Measurements from ENCODE around the gene VOPP1.

Gene VOPP1

DNA sequence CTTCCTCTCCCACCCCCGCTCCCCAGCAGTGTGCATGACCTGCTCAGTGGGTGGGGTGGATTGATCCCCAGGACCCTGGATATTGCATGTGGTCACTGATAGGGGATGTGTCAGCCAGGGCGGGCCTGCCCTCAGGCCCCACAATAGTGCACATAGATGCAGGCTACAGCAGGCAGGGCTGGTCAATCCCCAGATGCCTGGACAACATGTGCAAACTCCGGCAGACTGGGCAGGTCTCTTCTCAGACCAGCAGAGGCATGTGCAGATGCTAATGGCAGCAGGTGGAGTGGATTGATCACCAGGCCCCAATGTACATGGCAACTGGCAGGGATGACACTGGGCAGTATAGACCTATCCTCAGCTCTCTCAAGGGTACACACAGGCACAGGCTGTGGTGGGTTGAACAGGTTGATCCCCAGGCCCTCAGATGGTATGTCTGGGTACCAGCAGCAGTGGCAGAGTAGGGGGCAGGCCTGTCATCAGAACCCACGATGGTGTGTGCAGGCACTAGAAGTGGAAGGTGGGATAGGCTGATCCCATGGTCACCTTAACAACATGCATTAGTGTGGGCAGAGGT is 108.5 kb downstream of the VOPP1 start:
- DNase-seq, result no peak

DNA sequence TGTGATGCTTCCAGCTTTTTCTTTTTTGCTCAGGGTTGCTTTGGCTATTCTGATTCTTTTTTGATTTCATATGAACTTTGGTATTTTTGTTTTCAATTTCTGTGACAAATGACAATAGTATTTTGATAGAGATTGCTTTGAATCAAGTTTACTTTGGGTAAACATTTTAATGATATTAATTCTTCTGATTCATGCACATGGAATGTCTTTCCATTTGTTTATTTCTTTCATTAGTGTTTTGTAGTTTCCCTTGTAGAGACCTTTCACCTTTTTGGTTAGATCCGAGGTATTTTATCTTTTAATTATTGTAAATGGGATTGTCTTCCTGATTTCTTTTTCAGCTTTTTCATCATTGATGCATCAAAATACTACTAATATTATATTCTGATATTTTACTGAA is 114.0 kb downstream of the VOPP1 start:
- DNase-seq, result no peak

DNA sequence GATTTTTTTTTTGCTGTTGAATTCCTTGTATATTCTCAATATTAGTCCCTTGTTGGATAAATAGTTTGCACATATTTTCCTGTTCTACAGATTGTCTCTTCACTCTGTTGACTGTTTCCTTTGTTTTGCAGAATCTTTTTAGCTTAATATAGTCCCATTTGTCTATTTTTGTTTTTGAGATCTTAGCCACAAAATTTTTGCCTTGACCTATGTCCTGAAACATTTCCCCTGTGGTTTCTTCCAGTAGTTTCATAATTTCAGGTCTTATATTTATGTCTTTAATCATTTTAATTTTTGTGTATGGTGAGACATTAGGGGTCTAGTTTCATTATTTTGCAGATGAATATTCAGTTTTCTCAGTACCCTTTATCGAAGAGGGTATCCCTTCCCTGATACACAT is 114.5 kb downstream of the VOPP1 start:
- no peak for DNase-seq

DNA sequence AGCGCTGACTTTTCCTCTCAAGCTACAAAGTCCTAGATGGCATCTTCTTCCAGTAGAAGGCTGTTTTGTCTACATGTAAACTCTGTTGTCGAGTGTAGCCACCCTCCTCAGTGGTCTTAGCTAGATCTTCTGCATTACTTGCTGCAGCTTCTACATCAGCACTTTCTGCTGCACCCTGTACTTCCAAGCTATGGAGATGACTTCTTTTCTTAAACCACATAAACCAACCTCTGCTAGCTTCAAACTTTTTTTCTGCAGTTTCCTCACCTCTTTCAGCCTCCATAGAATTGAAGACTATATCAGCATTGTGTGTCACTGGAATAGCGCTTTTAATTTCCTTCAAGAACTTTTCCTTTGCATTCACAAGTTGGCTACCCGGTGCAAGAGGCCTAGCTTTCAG is 119.3 kb downstream of the VOPP1 start:
- DNase-seq, result no peak

DNA sequence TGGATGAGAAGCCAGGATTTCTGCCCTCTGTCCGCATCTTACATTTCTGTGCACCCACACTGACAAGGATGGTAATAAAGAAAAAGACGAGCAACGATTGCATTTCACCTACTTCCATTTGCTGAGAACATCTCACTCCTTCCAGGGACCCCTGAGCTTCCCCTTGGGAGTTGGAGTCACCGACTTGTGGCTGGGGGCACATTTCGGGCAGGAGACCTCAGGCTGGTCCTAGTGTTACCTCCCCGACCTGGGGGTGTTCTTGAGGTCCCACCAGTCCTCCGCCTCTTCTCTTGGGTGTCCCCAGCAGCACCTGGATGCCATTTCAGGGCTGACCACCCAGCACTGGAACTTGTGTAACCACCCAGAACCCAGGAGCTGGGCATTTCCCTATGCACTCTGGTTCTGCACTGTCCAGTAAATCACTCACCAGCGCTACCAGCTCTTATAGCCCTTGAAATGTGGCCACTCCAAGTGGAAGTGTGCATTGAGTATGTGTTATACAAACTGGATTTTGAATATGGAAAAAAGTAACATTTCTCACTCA is 122.2 kb downstream of the VOPP1 start:
- DNase-seq, result no peak

DNA sequence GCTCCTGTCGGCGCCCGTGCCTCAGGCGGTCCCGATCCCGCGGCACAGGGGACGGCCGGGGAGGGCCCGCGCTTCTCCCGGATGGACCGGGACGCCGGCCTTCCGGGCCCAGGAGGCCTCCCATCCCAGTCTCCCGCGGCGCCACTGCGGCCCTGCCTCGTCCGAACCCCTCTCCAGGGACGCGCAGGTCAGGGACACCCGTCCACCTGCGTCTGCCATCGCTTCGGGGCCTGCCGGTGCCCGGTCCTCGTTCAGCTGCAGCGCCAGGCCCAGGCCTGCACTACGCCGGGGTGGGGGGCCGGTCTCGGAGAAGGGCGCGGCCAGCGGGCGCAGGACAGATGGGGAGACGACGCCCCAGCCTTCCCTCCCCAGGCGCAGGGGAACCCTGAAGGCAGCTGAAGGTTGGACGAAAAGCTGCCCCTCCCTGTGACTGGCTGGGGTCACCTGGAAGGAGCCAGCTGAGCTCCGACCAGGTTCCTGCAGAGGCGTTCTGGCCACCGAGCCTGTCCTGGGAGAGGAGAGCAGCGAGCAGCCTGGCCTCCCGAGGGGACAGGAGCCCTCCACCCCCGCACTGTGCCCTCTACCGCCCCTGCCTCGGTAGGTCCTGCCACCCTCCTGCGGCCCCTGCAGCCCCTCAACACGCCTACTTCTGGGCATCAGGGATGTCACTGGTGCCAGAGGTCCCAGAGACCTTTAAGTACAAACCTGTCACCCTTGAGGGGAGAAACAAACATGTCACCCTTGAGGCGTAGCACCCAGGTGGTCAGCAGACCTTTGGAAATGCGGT is 122.9 kb downstream of the VOPP1 start:
- no peak for DNase-seq

DNA sequence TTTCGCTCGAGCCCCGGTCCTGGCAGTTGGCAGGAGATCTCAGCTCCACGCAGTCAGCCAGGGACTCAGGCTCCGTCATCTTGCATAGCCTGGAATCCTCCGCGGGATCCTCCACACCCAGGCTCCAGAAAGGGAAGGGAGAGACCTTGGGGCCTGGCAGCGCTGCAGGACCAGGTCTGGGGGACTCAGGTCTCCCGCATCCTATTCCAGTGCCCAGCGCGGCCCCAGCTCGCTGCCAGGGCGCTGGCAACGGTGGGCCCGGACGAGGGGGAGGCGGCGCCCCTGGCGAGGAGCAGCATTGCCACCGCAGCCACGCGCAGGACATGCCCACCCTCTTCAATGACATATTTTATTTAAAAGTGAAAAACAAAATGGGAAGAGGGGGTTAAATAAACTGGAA is 123.8 kb downstream of the VOPP1 start:
- no peak for DNase-seq

DNA sequence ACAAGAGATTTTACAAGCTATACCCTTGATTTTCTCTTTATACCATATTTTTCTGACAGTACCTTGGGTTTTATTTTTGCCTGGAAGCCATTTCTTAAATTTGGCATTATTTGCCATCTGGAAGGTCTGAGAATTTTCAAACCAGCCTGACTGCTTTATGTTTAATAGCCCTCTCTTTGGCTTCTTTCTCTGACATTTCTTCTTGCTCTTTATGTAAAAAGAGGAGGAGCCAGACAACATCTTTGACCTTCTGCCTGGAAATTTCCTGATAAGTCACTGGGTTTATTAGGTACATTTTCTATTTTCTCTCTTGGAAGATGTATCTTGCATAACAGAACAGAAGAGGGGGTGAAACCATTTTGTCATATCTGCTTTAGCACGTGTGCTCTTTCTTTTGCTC is 127.5 kb downstream of the VOPP1 start:
- no peak for DNase-seq

DNA sequence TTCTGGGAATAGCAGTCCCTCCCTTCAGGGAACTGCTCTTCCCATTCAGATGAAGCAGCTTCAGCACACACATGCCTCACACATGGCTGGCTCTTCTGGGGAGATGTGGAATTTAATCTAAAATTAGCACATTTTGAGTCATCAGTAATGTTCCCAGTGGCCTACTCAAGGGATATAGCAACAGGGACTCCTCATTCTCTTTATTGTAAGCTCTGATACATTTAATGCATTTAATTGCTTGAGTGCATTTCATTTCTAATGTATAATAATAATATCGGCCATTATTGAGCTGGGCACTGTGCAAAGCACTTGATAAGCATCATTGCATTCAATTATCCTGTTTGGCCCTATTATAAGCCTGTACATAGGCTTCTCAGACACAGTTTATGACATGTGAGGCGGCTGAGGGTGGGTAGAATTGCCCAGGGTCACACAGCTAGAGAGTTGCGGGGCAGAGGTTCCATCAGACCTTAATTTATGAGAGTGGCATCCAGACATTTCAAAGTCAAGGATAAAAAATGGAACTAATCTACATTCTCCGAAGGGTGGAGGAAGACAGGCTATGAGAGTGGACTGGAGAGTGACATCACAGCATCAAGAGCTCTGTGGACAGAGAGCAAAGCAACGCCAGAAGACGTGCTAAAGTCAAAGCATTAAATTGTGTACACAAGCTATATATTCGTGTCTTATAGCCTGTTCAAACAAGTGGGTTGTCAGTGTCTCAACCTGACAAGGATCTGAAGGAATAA is 130.4 kb downstream of the VOPP1 start:
- DNase-seq, result no peak

DNA sequence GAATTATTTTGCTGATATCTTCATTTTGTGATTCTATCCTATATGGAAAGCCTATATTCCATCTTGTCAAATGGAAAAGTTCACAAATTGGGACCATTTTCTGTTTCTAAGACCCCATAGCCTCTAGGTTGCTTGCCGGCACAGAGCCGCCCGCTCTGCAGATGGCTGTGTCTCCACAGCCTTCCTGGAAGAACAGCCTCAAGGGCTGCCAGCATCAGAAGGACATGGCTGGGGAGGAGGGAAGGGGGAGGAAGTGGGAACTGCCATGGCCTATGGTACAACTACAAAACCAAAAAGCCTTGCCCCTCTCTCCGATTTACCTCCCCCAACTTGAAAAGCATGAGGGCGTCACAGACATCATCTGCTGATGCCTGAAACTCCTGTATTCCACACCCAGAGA is 131.3 kb downstream of the VOPP1 start:
- no peak for DNase-seq

DNA sequence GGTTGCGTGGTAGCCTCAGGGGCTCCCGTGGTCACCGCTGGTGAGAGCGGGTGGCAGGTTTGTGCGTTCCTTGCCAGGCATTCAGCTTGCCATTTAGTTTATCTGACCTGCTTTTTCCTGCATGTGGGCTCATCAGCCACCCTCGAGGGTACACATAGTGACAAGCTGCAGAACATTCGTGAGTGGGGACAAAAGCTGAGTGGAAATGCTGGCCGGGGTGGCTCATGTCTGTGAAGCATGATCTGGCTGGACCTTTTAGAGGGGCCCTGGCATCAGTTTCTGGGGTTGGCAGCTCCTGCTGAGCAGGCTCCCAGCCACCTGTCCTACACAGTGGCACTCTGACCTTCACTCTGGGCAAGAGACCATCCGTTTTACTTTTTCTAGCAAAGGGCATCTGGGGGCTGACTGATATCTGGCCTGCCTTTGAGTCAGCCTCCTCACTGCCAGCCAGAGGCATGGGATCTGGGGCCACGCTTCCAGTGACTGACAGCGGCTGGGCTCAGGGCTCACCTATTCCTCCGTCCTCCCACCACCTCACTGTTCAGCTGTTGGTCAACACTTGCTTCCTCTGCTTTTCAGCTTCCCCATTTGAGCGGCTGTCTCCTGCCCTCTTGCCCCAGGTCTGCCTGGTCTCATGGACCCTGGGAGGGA is 132.1 kb downstream of the VOPP1 start:
- no peak for DNase-seq

DNA sequence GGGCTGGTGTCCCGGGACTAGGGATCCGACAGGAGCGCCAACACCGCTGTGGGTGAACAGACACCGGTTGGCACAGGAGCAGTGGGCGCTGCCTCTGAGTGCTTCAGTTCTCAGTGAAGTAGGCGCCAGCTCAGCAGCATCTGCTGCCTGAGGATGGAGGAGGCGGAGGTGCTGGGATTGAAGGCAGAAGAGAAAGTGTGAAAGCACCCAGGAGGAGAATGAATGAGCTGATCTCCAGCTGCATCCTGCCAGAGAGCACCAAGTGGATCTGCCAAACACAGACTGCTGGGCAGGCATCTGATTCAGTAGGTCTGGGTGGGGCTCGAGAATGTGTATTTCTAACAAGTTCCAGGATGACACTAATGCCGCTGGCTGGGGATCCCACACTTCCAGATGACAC is 132.7 kb downstream of the VOPP1 start:
- DNase-seq, result no peak

DNA sequence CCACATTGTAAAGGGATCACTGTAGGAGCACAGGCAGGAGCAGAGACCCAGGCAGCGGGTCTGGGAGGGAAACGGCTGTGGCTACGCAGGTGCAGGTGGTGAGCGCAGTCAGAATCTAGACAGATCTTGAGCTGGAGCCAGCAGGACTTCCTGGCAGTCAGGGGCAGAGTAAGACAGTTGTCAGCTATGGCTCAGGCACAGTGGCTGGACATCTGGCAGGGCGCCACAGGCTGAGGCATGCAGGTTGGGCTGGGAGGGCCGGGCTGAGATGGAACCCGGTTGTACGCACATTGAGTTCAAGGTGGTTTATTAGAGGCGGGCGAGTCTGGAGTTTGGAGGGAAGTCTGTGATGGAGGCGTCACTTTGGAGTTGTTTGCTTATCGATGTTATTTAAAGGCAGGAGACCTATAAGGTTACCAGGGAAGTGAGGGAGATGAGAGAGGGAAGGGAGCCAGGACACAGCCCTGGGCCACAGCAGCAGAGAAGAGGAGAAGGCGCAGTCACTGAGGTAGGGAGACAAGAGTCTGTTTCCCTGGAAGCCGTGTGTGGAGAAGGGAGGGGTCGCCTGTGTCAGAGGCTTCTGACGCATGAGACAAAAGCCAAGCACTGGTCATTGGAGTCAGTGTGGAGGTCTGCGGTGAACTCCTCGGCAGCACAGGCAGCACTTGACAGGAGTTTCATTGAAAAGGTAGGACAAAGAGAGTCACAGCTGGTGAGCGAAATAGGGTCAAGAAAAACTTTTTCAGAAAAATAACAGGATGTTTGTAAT is 133.4 kb downstream of the VOPP1 start:
- no peak for DNase-seq

DNA sequence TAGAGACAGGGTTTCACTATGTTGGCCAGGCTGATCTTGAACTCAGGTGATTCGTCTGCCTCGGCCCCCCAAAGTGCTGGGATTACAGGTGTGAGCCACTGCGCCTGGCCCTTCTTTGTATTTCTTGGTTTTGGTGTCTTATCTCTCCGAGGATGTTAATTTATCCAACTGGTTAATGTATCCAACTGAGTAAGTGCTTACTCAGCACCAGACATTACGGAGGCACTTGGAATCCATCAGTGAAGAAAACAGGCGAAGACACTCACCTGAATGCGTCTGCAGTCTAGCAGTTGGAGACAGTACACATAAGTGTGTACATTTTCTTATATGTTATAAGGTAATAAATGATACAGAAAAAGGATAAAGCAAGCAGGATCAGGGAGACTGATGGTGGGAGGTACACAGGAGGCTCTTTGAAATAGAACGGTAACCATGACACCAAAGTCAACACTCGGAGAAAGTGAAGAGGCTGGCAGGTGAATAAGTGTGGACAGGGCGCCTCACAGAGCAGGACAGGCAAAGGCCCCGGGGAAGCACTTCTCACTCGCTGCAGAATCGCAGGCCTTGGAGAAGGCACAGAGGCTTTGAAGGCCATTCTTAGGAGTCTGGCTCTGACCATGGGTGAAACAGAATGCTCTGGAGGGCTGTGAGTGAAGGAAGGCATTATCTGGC is 134.1 kb downstream of the VOPP1 start:
- DNase-seq, result no peak

DNA sequence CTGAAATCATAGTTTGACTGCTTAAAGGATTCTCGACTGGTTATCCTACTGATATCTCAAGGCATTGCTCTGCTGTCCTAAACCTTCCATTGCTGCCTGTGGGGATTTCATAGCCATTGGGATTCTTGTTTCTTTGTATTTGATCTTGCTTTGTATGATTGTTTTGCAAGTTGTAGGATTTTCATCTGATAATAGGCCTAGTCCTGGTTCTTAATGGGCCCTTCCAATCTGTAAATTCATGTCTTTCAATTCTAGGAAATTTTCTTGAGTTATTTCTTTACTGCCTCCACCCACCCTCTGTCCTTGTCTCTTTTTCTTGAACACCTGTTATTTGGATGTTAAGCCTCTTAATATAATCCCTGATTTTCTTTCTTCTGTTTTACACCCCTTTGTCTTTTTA is 134.9 kb downstream of the VOPP1 start:
- DNase-seq, result no peak

DNA sequence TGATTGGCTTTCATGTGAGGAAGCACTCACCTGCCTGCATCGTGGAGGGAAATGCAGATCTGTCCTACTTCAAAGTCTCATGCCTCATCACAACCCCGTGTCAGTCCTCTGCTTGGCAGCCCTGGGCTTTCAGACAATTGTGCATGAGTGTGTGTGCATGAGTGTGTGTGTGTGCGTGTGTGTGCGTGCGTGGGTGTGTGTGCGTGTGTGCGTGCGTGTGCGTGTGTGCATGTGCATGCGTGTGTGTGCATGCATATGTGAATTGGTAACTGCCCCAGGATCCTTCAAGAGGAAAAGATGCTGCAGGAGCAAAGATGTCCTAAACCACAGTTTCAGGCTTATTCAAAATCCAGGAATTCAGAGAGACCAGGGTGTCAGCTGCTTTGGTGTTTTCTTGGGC is 135.8 kb downstream of the VOPP1 start:
- DNase-seq, result no peak

DNA sequence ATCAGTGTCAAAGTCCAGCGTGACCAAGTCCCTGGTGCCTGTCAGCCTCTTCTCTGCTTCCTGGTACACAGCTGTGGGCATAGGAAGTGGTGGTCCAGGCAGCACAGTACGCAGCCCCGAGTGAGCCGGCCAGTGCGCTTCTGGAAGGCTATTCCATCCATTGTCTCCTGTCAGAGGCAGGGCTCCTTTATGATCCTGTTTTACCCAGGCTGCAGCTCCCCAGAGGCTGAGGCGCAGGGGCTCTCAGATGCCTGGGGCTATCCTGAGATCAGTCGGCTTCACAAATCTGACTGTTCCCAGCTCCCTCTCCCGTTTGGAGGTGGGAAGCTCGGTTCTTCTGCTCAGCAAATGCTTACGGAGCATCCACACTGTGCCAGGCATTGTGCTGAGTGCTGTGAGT is 136.8 kb downstream of the VOPP1 start:
- no peak for DNase-seq

DNA sequence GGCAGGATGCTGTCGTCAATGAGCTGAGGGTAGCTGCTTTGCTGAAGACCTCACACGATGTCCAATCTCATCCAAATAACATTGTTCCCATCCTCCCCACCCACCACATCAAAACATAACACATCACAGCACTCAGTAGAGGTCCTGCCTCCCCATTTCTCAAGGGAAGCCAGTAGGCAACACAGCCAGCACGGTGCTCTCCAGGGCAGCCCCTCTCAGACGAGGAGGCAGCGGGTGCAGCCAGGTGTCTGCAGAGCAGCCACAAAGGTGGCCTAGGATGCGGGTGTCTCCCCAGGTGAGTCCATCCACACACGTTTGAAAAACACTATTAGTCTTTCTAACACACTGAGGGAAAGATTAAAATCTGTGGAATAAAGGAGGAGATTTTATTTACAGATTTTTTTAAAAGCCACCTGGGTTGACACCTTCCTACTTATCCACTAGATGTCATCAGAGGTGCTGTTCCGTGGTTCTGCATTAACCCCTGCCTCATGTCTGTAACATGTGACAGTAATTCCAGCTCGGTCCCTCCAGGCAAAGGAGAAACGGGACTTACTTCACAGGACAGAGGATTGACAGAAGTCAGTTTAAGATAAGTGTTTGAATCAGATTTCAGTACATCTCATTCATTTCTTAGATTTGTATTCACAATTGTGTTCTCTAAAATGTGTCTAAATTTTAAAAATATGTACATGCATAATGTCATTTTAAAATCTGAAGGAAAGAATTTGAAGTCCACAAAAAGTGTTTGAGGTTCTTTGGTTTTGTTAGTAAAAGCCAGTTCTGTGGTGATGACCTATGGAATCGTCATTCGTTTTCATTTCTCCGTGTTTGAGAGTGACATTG is 139.1 kb downstream of the VOPP1 start:
- no peak for DNase-seq

DNA sequence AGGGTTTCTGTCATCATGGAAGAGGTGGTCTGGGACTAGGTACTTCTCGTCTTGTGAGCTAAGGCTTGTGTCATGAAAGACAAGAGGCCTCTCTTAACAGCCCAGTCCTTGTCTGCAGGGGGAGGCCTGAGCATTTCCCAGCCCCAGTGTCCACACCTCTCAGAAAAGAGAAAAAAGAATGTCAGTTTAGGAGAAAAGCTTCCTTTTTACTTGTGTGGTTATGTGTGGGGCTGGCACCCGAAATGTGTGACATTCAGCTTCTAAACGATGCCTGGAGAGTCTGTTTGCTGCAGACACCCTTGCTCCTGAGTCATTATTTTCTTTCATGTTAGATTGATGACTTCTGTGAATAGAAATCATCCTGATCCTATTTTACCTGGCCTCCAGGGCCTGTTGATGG is 139.8 kb downstream of the VOPP1 start:
- no peak for DNase-seq

DNA sequence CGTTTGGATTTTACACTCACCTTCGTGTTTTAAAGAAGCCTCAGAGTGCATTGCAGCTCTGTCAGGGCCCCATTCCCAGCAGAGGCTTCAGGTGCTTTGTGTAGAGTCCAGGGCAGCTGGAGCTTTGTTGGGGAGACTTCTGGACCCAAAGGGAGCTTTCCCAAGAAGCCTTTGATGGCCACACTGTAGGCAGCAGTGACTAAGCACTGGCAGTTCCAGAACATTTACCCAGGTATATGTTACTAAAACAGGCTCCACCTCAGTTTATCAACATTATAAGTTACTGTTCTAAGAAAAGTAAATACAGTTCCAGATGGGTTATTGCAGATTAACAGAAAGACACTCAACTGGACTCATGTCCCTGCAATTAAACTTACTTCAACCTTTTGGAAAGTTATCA is 140.4 kb downstream of the VOPP1 start:
- no peak for DNase-seq

DNA sequence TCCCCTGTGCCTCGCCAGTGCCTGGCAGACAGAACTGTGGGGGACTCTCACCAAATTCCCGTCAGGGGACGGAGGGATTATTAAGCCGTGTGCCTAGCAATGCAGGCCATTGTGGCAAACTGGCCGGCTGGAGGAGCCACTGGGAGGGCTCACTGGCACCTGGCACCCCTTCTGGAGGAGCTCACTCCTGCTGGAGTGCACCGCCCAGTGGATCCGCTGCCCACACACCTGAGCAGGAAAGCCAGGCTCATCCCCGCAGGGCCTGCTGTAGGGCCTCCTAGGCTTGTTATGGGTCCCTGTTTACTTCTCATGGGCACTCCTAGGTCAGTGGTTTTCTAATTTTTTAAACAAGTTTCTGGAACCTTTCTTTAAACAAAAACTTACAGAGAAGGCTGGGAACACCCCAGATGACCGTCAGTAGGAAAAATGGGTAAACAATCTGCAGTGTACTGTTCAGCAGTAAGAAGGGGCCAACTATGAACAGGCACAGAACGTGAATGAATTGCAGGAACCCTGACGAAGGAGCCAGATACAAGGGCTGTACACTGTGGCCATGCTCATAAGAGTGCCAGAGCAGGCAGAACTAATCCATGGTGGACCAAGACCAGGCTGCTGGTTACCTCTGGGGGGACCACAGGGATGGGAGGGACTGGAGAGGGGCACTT is 142.3 kb downstream of the VOPP1 start:
- DNase-seq, result no peak

Measured in activated CD4-positive, CD25-positive, alpha-beta regulatory T cell treated with anti-CD3 and anti-CD28 coated beads, Interleukin-2, amount 50 U/mL, for 72 hours (primary cell).